ENCODE measurements around the gene CD55.

CD55 gene

GRCh38 chr1:207364614-207365013 lies 43.1 kb downstream of the CD55 start:
- no peak for DNase-seq

DNA sequence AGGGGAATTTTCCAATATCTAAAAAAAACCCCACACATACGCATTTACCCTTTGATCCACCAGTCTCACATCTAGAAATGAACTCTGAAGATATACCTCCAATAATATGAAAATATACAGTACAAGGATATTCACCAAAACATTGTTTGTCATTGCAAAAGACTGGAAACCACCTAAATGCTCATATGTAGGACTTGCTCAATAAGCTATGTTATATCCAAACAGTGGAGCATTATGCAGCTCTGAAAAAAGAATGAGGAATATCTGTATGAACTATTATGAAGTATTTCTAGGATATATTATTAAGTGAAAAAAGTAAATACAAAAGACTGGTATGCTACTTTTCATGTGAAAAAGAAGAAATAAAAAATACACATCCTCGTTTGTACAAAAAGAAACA lies 43.6 kb downstream of the CD55 start:
- DNase-seq: no peak

DNA sequence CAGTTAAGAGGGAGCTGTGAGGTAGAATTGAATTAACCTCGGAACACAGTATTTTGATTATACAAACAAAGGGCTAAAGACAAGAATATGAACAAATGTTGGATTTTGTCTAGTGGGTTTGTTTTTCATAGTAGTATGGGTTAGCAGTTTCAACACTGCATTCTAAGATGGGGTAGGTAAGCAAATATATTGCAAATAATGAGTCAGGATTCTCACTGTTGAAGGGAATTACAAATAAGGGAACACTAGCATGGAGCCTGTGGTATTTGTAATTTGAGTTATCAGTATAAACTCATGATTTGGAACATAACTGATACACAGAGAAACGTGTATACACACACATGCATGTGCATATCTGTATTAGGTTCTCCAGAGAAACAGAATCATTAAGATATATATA lies 44.5 kb downstream of the CD55 start:
- DNase-seq: no peak

- DNase-seq: no peak
Observed at GRCh38 chr1:207388721-207389120, 67.2 kb downstream of the CD55 start.

DNA sequence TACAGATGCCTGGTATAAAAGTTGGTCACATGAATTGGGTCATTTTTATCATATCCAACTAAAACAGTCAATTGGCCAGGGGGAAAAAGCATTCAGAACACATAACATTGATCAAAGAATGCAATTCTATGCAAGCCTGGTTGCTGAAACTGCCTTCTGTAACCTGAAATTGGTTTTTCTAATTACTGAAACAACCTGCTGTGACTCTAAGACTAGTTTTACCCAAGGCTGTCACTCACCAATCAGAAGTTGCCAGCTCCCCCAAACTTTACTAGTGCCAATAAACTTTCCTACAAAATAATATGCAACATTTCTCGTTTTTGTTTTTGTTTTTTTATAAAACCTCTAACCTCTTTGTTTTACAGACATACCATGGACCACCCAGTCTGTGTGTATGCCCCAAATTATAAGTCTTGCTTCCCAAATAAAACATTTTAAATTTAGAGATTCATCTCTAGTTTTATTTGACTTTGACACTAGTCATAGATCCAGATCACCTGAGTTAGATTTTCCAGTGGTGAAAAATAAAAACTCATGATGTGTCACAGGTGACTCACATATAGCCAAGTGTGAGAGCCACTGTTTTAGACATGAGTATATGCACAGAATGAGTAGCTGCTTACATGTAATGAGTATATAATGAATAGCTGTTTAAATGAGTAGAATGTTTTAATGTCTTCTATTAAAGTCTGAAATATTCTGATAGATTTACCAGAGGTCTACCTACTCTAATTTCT lies 68.4 kb downstream of the CD55 start:
- no peak for DNase-seq

DNA sequence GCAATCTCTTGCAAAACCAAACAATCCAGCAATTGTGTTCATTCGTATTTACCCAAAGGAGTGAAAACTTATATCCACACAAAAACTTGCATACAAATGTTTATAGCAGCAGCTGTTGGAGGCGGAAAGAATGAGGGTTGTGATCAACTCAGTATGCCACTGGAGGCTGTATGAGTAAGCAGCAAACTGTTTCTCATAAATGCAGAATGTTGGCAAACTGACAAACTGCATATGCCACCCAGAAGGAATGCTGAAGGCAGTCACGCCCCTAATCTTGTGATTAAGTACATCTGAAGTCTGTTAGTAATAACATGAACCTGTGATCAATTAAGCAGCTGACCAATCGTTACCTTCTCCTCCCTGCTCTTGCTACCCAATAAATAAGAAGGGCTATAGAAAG lies 72.1 kb downstream of the CD55 start:
- no peak for DNase-seq

DNA sequence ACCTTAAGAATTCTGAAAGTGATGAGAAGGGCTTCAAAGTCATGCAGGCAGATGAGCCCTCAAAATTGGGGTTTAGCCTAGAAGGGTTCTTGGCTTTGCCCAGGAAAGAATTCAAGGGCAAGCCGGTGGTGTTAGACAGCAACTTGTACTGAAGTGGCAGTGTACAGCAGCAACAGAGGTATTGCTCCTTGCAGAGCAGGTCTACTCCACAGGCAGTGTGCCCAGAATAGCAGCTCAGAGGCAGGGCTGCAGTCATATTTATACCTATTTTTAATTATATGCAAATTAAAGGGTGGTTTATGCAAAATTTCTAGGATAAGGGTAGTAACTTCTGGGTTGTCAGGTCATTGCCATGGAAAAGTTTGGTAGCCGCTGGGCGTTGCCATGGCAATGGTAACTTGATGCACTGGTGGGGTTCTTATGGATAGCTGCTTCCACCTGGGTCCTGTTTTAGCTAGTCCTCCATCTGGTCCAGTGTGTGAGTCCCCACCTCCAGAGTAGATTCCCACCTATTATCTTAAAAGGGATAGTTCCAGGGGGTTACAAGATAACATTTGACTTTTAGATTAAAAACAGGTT lies 74.8 kb downstream of the CD55 start:
- DNase-seq: no peak

DNA sequence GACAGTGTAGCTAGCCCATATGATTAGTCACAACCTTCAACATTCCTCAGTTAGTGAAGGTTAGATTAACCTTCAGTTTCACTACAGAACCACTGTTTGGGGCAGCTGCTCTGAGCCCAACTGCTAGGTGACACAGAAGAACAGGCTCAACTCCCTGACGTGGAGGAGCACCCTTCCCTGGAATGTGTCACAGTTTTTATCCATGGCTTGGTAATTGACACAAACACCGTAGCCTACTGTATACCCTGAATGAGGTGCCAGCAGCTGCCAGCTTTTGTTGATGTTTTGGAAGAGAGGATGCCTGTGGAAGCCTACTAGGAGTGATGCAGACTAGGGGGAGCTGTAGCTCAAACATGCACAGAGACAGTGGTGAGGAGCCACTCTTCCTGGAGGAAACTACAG lies 76.0 kb downstream of the CD55 start:
- no peak for DNase-seq

- no peak for DNase-seq
Observed at GRCh38 chr1:207398986-207399385, 77.5 kb downstream of the CD55 start.

- no peak for DNase-seq
Observed at GRCh38 chr1:207401578-207401977, 80.1 kb downstream of the CD55 start.

GRCh38 chr1:207402744-207403143 lies 81.3 kb downstream of the CD55 start:
- no peak for DNase-seq

DNA sequence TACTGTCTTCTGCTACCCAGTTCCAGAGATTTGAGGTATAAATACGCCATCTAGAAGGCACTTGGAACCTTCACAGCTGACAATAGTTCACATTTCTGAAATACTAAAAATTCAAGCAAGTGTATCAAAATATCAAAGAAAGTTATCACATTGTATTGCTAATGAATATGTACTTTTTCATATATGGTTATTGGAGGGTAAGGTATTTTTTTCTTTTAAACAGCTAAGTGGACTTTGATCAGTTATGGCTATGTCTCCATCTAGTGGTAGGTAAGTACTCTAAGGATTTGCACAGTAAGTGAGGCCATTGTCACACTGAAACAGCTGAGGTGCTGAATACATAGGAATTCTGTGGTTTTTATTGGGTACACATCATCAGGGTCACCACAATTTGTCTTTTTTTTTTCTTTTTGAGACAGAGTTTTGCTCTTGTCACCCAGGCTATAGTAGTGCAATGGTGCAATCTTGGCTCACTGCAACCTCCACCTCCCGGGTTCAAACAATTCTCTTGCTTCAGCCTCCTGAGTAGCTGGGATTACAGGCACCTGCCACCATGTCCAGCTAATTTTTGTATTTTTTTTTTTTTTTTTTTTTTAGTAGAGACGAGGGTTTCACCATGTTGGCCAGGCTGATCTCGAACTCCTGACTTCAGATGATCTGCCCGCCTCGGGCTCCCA lies 83.5 kb downstream of the CD55 start:
- no peak for DNase-seq

DNA sequence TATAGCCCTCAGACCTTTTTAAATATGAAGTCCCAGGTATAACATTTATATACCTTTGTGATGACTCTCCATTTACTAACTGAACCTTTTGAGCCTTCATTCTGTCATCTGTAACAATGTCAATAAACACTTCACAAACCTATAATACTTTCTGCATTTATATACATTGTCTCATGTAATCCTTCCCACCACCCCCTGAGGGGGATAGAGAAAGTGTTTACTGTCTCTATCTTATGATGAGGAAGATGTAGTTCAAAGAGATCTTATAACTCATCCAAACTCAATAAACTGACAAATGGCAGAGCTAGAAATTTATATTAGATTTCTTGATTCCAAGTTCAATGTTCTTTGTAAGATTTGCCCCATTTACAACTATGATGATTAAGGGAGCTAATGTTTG lies 84.3 kb downstream of the CD55 start:
- DNase-seq: no peak

- no peak for DNase-seq
Observed at GRCh38 chr1:207407655-207408260, 86.3 kb downstream of the CD55 start.

All from NCI-H187 (cell line).